ENCODE results near the gene TDRD10.

Gene TDRD10

GRCh38 chr1:154578058-154578418 is 76.0 kb downstream of the TDRD10 start:
- DNase-seq (ENCODE audit: low spot score), result no peak

GRCh38 chr1:154579374-154579773 is 77.4 kb downstream of the TDRD10 start:
- no peak for DNase-seq (ENCODE audit: low spot score)

DNA sequence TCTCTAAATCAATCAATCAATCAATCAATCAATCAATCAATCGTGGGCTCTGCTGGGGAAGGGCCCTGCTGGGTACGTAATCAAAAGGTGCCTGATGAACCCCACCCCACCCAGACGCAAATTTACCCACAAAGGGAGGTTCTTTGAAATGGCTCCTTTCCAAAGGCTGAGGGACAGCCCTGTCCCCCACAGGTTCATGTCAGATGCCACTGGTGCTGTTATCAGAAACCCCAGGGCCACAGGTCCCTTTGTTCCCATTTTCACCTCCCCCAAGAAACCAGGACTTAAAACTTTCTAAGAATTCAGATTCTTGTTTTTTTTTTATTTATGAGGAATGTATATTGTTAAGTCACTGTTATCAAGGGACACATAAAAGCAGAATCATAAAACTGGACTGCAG is 79.7 kb downstream of the TDRD10 start:
- DNase-seq (ENCODE audit: low spot score), result no peak

GRCh38 chr1:154582885-154583284 is 80.9 kb downstream of the TDRD10 start:
- DNase-seq (ENCODE audit: low spot score), result no peak

DNA sequence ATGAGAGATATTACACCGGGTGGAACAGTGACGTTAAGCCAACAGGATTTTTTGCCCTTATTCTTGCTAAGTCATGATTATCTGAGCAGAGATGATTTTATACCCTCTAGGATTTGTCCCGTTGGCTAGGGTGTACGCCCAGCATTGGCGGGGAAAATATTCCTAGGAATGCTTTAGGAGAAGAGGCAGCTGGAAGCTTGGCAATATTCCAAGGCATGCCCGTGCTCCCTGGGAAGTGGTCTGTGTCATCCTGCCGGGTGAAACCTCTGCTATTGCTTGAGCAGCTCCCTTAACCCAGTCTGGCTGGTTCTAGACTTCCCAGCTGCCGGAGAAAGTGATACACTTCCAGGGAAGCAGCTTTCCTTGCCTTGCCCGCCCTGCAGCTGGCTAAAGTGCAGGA is 81.8 kb downstream of the TDRD10 start:
- no peak for DNase-seq (ENCODE audit: low spot score)

- DNase-seq (ENCODE audit: low spot score), result no peak
Observed at GRCh38 chr1:154584267-154584994, 82.4 kb downstream of the TDRD10 start.

DNA sequence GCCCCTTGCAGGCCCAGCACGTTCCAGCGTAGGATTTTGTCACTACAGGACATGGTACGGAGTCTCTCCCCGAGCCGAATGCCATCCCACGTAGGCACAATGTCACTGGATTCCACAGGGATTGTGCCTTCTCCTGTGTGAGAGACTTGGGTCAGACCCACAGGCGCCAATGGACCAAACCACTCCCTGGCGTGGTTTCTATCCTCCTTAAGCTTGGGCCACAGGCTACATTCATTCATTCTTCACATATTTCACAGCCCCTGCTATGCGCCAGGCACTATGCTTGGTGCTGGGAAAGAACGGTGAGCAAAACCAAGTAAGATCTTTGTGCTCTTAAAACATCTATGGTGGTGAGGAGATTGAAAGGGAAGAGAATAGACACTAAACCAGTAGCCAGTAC is 84.2 kb downstream of the TDRD10 start:
- no peak for DNase-seq (ENCODE audit: low spot score)

DNA sequence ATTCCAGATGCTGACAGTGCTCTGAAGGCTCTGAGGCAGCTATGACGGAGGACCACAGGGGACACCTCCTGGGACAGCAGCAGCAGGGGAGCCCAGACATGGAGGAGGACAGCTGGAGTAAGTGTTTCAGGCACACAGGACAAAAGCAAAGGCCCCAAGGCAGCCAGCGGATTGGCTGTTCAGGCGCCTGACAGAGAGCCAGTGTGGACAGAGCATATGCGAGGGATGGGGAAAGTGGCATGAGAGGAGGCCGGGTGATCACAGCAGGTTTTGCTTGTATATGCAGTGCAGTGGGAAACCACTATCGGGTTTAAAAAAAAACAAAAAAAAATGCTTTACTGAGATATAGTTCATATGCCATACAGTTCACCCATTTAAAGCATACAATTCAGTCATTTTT is 84.6 kb downstream of the TDRD10 start:
- no peak for DNase-seq (ENCODE audit: low spot score)

- no peak for DNase-seq (ENCODE audit: low spot score)
Observed at GRCh38 chr1:154589780-154590179, 87.8 kb downstream of the TDRD10 start.

- DNase-seq (ENCODE audit: low spot score), result no peak
Observed at GRCh38 chr1:154590756-154591155, 88.7 kb downstream of the TDRD10 start.

GRCh38 chr1:154591206-154591605 is 89.2 kb downstream of the TDRD10 start:
- no peak for DNase-seq (ENCODE audit: low spot score)

- DNase-seq (ENCODE audit: low spot score), result no peak
Observed at GRCh38 chr1:154593390-154593789, 91.4 kb downstream of the TDRD10 start.

DNA sequence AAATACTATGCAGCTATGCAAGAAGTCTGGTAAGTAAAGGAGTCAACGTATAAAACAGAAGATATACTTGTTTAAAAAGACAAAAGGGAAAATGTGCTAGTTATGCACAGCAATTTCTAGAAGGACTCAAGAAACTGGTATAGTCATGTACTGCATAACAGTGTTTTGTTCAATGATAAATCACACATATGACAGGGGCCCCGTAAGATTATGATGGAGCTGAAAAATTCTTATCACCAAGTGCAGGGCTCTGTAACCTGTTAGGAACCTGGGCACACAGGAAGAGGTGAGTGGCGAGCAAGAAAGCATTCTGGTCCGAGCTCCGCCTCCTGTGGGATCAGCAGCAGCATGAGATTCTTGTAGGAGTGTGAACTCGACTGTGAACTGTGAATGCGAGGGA is 92.8 kb downstream of the TDRD10 start:
- no peak for DNase-seq (ENCODE audit: low spot score)

DNA sequence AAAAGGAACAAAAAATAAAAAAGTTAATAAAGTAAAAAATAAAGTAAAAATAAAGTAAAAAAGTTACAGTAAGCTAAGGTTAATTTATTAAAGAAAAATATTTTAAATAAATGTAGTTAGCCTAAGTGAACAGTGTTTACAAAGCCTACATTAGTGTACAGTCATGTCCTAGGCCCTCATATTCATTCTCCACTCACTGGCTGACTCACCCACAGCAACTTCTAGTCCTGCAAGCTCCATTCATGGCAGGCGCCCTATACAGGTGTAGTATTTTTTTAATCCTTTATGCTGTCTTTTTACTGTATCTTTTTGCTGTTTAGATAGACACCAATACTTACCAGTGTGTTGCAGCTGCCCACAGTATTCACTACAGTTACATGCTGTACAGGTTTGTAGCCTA is 93.6 kb downstream of the TDRD10 start:
- no peak for DNase-seq (ENCODE audit: low spot score)

All from iPS-NIHi11 (cell line).